ENCODE measurements around the gene GOLGA8R.
"Not testable (repeated sequence)": the region's sequence is repeated elsewhere in the genome, so short reads cannot be mapped to it uniquely, and the experiment has no call there.

DNA sequence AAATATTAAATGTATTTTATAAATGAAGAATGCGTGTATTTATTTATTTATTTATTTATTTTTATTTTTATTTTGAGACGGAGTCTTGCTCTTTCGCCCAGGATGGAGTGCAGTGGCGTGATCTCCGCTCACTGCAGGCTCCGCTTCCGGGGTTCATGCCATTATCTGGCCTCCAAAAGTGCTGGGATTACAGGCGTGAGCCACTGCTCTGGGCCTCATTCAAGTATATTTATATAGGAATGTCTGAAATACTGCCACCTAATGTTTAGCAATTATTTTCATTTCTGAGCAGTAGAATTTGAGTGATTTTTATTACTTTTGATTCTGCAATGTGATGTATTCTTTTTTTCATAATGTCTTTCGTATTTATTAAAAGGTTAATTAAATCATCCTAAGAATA is 48.1 kb upstream of the GOLGA8R start:
- not testable (repeated sequence) for TF ChIP-seq RCOR1 (IDR thresholded peaks at IDR 0.05; ENCODE audit: low read depth, low read length)
- TF ChIP-seq, protein P1, sequence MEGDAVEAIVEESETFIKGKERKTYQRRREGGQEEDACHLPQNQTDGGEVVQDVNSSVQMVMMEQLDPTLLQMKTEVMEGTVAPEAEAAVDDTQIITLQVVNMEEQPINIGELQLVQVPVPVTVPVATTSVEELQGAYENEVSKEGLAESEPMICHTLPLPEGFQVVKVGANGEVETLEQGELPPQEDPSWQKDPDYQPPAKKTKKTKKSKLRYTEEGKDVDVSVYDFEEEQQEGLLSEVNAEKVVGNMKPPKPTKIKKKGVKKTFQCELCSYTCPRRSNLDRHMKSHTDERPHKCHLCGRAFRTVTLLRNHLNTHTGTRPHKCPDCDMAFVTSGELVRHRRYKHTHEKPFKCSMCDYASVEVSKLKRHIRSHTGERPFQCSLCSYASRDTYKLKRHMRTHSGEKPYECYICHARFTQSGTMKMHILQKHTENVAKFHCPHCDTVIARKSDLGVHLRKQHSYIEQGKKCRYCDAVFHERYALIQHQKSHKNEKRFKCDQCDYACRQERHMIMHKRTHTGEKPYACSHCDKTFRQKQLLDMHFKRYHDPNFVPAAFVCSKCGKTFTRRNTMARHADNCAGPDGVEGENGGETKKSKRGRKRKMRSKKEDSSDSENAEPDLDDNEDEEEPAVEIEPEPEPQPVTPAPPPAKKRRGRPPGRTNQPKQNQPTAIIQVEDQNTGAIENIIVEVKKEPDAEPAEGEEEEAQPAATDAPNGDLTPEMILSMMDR (IDR thresholded peaks at IDR 0.05): not testable (repeated sequence)

Measured in A549 (cell line).